NB4 (cell line): ENCODE results near the gene CARS1.

Source experiments
- DNase-seq: peaks from one replicate; pipeline ENCODE4 v3.0.0; 2010; ENCODE audit warnings: low read depth
- H3K4me3 ChIP-seq: one replicate; pipeline ENCODE4 v1.5.1; 2011; ENCODE audit warnings: mild to moderate bottlenecking, low read depth, low read length, moderate library complexity
- CTCF ChIP-seq: IDR thresholded peaks from one replicate; pipeline ENCODE4 v1.5.1; 2012; ENCODE audit warnings: low read depth, low read length
- MYC ChIP-seq: IDR thresholded peaks from 2 replicates; pipeline ENCODE4 v1.6.1; 2011; ENCODE audit warnings: low read depth, low read length
- POLR2A ChIP-seq: IDR thresholded peaks from 2 replicates; pipeline ENCODE4 v1.6.1; 2011; ENCODE audit warnings: mild to moderate bottlenecking; ENCODE audit not compliant: insufficient read length; ENCODE audit errors: extremely low read depth
- TF ChIP-seq, protein P1 (sequence below): IDR thresholded peaks from 2 replicates; pipeline ENCODE4 v1.6.1; 2011; ENCODE audit warnings: low read depth, low read length

CARS1 gene

DNA sequence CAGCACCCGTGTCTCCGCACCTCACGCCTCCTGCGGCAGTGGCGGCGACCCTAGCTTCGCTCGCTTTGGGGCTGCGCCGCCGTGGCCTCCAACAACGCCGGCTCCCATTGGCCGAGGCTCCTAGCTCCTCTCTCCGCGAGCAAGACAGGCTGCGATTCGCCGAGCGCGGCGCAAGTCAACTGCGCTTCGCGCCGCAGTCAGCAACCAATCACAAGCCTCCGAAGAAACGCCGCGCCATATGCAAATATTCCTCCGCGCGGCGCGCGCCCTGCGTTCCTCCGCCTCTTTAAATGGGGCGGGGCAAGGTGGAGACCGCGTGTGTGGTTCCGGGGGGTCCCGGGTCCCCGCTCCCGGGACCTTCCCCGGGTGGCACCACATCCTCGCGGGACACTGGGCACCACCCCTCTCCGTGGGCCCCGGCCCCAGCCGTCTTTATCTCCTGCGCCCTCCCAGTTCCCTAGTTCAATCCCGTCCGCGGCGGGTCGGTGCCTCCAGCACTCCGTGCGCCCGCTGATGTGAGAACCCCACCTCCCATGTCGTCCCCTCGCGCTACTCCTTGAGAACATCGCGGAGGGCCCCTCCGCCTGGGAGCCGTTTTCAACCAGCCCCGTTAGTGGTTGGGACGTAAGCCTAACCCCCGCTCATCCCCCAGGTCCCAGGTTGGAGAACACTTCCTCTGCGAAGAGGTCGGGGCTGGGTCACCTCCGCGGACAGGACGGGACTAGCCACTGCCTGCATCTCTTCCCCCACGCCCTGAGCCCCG is 64.8 kb downstream of the CARS1 start, which contains the start of gene NAP1L4:
TSS of gene NAP1L4 (minus strand) at position 96 of the 763 bp plus-strand sequence. CDS start 13,109 bp downstream, outside the sequence.
- TF ChIP-seq MYC: peak; percentile 58; the same call in 1 of the 2 replicates
- TF ChIP-seq CTCF: no peak
- TF ChIP-seq POLR2A: peak; percentile 77
- TF ChIP-seq, protein P1, sequence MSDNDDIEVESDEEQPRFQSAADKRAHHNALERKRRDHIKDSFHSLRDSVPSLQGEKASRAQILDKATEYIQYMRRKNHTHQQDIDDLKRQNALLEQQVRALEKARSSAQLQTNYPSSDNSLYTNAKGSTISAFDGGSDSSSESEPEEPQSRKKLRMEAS: peak; percentile 78
- H3K4me3 ChIP-seq: peak within 1 kb of the TSS; percentile 86
- DNase-seq: peak; percentile 98

DNA sequence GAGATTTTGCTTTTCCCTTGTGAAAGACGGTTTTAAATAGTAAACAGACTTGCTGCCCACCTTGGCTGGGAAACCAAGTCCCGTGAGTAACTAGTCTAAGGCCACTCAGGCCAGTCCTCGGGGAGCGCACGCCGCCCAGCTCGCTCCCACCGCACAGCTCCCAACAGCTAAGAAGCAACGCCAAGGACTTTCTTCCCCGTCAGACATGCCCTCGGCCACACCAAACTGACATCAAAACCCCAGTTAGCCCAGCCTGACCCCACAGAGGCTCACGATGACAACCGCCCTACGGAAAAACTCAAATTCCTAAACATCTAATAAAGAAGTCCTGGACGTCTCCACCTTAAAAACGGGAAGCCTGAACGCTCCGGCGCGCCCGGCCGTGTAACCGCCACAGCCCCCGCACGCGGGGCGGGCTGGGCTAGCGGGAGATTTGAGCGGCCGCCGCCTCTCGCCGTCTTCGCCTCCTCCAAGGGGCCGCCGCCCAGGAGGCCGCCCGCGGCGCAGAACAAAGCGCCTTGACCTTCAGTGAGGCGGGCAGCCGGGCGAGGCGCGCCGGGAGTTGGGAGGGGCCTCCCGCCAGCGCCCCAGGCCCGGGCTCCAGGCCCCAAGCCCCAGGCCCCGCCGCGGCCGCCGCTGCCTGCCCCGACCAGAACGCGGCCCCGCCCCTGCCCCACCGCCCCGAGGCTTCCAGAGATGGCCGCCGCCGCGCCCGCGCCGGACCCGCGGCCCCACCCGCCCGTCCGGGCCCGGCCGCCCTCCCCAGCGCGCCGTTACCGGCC is 65.6 kb downstream of the CARS1 start:
- peak; percentile 73 for DNase-seq
- peak overlapping the region; percentile 86 for H3K4me3 ChIP-seq
- TF ChIP-seq CTCF (no peak), MYC (peak; percentile 69), POLR2A (no peak)
- TF ChIP-seq, protein P1: no peak; the same call in 1 of the 2 replicates

- H3K4me3 ChIP-seq: peak overlapping the region; percentile 86
- TF ChIP-seq, protein P1: no peak
- peak; percentile 9; the same call in 1 of the 2 replicates for TF ChIP-seq MYC
- peak; percentile 48 for DNase-seq
Observed at GRCh38 chr11:2990617-2991451, 66.4 kb downstream of the CARS1 start.

- TF ChIP-seq MYC (no peak), CTCF (no peak), POLR2A (no peak)
- TF ChIP-seq, protein P1: no peak
- H3K4me3 ChIP-seq: peak overlapping the region; percentile 86
- no peak for DNase-seq
Observed at GRCh38 chr11:2989551-2989950, 67.7 kb downstream of the CARS1 start.

GRCh38 chr11:2989006-2989405 is 68.2 kb downstream of the CARS1 start:
- H3K4me3 ChIP-seq: peak overlapping the region; percentile 86
- DNase-seq: no peak
- TF ChIP-seq CTCF (no peak), POLR2A (no peak), MYC (no peak)
- TF ChIP-seq, protein P1: no peak
